Measurements from ENCODE around the gene KLHL22.

DNA sequence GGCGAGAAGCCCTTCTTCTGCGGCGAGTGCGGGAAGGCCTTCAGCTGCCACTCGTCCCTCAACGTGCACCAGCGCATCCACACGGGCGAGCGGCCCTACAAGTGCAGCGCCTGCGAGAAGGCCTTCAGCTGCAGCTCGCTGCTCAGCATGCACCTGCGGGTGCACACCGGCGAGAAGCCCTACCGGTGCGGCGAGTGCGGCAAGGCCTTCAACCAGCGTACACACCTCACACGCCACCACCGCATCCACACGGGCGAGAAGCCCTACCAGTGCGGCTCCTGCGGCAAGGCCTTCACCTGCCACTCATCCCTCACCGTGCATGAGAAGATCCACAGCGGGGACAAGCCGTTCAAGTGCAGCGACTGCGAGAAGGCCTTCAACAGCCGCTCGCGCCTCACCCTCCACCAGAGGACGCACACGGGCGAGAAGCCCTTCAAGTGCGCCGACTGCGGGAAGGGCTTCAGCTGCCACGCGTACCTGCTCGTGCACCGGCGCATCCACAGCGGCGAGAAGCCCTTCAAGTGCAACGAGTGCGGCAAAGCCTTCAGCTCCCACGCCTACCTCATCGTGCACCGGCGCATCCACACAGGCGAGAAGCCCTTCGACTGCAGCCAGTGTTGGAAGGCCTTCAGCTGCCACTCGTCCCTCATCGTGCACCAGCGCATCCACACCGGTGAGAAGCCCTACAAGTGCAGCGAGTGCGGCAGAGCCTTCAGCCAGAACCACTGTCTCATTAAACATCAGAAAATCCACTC lies 89.5 kb downstream of the KLHL22 start:
- TF ChIP-seq, protein P1, sequence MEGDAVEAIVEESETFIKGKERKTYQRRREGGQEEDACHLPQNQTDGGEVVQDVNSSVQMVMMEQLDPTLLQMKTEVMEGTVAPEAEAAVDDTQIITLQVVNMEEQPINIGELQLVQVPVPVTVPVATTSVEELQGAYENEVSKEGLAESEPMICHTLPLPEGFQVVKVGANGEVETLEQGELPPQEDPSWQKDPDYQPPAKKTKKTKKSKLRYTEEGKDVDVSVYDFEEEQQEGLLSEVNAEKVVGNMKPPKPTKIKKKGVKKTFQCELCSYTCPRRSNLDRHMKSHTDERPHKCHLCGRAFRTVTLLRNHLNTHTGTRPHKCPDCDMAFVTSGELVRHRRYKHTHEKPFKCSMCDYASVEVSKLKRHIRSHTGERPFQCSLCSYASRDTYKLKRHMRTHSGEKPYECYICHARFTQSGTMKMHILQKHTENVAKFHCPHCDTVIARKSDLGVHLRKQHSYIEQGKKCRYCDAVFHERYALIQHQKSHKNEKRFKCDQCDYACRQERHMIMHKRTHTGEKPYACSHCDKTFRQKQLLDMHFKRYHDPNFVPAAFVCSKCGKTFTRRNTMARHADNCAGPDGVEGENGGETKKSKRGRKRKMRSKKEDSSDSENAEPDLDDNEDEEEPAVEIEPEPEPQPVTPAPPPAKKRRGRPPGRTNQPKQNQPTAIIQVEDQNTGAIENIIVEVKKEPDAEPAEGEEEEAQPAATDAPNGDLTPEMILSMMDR (conservative IDR thresholded peaks at IDR 0.05 in 1 of 2, IDR thresholded peaks at IDR 0.05 in 1 of 2; ENCODE audit: low read depth in 1 of 2, low read length in 2 of 2), result no peak
- no peak for TF ChIP-seq EZH2 (IDR thresholded peaks at IDR 0.05; ENCODE audit: low read length, missing control alignments)
